EH (cell line): ENCODE measurements around the gene RGS7.
"Not testable (repeated sequence)": the region's sequence is repeated elsewhere in the genome, so short reads cannot be mapped to it uniquely, and the experiment has no call there.

Experiments used
- DNase-seq: peaks from one replicate; pipeline ENCODE4 v3.0.0-alpha.2; 2015; ENCODE audit warnings: low read depth

RGS7 gene

DNA sequence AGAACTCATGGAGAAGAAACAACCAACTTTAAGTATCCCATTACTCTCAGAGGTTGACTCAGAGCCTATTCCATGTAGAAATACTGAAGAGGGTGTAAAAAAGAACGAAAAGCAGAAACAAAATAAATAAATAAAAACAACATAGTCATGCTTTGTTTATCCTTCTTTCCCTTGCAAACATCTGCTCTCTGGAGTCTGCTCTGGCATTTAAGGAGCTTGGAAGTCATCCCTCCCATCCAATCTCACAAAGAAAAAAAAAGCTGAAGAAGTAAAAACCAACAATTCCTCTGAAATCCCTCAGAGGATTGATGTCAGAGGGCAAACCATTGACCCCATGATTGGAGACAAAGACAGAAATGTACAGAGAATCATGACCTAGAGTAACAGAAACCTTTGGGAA is 442.5 kb downstream of the RGS7 start:
- DNase-seq, result peak; percentile 6

DNA sequence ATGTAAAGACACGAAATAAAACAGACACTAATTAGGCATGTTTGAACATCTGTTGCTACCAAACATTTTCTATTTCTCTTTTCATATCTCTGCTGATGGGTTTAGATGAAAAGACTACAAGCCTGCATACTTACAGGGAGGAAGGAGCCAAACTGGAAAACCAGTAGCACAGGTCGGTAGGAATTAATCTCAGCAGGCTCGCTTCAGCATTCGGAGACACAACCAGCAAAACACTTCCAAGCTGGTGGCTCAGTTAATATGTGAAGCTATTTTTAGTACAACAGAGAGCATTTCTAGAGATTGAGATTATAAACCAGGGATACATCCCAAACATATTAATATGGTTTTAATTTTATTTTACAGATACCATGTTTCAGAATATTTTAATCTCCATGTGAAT is 444.2 kb downstream of the RGS7 start:
- DNase-seq, result no peak

DNA sequence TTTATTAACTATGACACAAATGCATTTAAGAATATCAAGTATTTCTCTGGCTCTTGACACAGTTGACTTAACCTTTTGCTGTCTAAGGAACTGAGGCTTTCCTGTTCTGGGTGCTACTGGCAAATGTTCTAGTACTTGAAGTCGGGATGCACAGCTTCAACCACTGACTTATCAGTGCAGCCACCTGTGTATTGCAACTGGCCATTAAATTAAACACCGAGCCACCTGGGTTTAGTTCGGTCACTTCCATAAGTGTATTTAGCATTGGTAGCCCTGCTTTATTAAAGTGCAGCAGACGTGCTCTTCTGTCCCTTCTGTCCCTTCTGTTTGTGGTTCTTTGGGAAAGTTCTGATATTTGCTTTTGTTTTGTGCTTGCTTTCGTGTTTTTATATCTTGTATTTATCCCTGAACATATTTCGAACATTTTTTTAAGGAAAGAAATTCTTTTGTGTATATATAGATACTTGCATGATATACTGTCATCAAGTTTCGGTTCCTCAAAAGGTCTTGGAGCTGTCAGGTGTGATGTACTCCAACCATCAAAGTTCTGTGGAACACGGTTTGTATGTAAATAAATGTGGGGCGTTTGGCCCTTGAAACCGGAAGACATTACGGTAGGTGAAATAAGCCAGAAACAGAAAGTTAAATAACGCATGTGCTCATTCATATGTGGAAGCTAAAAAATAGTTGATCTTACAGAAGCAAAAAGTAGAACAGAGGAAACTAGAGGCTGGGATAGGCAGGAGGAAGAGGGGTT is 447.1 kb downstream of the RGS7 start:
- no peak for DNase-seq

DNA sequence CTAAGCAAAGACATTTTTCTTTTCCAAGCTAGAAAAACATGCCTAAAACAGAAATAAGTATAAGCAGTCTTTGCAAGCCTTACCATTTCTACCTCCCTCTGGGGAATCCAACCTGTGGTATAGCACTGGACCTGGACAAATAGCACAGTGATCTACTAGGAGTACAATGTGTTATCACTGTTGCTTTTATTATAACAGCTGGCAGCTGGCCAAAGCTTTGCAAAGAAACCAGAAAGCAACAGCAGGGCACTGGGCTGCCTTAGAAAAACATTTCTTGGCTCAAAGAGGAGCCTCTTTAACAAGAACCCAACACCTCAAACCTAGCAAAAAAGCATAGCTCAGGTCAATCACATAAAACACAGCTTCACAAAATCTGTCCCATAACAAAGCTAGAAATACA is 450.5 kb downstream of the RGS7 start:
- peak; percentile 22 for DNase-seq

DNA sequence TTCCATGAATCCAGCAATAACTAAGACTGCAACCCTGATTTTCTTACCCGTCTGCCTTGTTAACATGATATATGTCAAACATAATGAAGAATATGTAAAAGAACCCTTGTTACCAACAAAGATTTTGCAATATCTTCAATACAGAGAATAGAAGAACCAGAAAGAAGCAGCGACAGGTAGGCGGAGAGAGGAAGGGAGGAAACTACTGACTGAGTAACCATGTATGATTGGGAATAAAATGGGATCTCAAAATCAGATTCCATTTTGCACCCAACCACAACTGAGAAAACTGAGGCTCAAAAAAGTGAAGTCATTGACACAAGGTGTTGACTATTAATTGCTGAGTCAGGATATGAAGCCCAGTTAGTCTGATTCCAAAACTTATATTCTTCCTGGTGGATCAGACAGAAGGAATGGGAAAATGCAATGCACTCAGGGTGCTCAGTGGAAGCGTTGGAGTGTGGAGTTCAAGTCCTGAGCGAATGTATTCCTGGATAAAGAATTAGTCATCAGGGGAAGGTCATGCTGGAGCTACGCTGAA is 451.7 kb downstream of the RGS7 start:
- no peak for DNase-seq

DNA sequence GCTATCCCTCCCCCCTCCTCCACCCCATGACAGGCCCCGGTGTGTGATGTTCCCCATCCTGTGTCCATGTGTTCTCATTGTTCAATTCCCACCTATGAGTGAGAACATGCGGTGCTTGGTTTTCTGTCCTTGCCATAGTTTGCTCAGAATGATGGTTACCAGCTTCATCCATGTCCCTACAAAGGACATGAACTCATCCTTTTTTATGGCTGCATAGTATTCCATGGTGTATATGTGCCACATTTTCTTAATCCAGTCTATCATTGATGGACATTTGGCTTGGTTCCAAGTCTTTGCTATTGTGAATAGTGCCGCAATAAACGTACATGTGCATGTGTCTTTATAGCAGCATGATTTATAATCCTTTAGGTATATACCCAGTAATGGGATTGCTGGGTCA is 461.6 kb downstream of the RGS7 start:
- DNase-seq, result not testable (repeated sequence)

DNA sequence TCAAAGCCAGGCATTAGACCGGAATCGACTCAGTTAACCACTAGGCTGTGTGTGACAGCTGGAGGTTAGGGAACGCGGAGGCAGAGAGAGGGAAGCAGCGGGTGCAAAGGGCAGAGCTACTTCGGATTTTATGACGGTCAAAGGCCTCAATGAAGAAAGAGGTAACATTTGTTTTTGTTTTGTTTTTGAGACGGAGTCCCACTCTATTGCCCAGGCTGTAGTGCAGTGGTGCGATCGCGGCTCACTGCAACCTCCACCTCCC is 468.3 kb downstream of the RGS7 start:
- no peak for DNase-seq

DNA sequence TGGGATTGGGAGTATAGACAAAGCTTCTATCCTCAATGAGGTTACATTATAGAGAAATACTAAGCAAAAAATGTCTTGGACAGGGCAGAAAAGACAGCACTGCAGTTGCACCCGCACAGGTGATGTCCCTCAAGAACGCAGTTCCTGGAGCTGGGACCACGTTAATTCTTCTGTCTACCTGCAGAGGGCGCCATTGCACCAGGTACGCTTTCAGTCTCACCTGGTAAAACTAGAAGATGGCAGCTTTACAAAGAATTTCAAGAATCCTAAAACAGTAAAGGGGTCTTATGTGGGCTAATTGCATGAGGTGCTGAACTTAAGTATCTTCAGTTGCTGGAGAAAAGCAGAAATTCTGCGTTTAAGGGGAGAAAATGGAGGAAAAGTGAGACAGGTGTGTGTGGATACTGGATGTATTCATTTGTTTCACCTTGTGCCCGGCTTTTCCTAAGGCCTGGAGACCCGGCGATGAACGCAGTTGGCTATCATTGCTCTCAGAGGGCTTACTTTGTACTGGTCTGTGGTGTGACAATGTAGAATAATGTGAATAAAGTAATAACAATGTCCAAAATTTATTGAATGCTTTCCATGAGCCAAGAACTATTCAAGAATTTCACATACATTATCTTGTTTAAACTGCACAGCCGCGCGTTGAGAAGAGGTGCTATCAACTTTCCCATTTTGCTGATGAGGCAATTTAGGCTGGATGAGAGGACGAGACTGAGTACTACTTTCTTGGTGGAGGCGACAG is 468.8 kb downstream of the RGS7 start:
- DNase-seq, result peak; percentile 17

DNA sequence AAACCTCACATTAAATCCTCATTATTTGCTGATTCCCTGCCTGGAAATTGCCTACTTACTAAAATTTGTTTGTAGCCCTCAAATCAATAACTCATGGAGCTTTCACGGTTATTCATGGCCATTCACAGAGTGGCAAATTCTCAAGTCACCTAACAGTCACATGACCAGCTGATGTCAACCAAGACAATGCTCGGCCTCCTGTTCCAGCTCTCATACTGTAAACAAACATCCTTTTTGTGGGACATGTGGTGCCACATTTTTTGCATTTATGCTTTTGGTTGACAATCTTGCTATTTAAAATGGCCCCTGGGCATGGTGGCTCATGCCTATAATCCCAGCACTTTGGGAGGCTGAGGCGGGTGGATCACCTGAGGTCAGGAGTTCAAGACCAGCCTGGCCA is 473.5 kb downstream of the RGS7 start:
- no peak for DNase-seq

DNA sequence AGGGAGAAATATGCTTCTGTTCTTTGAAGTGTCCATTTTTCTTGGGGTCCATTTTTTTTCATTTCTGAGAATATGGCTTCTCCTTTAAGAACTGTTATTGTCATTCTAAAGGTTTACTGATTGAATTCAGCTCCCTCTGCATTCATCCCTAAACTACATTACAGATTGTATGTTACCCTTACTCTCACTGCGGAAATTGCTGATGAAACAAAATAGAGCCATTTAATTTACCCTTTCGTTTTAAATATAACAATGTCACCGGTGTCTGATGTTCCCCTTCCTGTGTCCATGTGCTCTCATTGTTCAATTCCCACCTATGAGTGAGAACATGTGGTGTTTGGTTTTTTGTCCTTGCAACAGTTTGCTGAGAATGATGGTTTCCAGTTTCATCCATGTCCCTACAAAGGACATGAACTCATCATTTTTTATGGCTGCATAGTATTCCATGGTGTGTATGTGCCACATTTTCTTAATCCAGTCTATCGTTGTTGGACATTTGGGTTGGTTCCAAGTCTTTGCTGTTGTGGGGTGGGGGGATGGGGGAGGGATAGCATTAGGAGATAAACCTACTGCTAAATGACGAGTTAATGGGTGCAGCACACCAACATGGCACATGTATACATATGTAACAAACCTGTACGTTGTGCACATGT is 474.2 kb downstream of the RGS7 start:
- not testable (repeated sequence) for DNase-seq

DNA sequence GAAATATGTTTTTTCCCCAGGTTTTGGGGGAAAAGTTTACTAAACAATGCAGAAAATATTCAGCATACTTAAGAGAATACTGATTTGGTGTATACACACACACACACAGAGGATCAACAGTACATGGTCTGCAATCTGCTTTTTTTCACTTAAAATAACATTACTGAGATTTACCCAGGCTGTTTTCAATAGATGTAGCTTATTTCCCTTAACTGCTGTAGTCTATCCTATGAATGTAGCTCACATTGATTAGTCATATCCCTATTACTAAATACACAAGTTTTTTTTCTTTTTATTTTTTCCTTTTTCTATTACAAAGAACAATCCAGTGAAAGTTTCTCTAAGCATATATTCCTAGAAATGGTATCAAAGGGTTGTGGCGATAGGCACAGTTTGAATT is 478.4 kb downstream of the RGS7 start:
- peak; percentile 16 for DNase-seq

DNA sequence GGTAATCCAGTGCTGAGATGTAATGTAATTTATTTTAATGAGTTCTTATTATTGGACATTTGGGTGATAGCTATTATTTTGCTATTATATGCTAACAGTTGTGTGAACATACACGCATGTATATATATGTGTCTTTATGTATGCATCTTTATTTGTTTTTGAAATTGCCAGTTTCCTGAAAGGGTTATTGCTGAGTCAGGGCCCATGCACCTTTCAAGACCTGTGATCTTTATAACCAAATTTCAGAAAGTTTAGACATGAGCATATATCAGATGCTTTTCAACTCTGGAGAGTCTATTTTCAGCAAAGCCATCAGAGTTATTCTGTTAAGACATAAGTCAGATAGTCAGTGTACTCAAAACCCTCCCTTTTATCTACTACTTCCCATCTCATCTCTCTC is 479.4 kb downstream of the RGS7 start:
- DNase-seq, result no peak

DNA sequence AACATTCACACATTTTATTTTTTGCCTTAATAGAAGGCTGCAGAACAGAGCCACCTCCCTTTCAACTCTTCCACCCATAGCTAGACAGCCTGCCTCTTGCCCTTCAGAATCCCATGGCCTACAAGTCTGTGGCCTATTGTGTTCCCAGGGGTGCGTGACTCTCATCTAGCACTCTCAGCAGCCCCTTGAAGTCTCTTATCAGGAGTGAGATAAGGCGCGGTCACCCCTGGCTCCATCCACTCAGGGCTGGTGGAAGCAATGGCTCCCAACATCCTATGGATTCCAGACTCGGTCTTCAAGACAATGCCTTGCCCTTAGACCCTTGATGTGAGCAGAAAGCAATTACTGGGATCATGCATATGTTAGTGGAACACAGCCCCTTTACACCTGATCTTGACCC is 480.9 kb downstream of the RGS7 start:
- DNase-seq, result no peak

DNA sequence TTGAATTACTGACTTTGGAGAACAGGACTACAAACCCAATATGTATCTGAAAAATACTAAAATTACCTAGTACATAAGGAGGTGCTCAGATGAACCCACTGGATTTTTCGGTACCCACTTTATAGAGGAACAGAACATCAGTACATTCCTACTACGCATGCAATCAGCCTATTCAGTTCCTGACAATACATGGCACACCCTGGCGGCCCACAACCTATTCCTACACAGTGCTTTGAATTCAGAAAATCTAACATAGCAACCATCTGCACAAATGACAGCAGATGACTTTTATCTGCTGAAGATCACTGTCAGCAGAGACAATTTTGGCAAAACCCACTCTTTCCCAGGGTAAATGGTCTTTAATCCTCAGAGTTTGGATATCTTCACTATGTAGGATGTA is 487.9 kb downstream of the RGS7 start:
- DNase-seq, result no peak

DNA sequence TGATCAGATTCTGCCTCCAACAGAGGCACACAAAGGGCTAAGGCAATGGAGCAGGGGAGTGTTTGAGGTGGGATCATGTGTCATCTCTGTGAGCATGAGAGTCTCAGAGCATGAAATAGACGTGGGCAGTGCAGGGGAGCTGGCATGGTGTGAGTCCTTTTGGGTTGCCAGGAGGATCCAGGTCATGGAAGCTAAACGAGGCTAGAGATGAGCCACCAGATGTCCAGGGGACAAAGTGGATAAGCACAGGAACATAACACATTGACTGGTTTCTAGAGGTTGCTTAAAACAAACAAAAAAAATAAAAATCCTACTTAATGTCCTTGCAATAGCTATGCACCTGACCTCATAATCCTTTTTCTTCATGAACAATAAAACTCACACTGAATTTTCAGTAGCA is 490.3 kb downstream of the RGS7 start:
- DNase-seq, result no peak

DNA sequence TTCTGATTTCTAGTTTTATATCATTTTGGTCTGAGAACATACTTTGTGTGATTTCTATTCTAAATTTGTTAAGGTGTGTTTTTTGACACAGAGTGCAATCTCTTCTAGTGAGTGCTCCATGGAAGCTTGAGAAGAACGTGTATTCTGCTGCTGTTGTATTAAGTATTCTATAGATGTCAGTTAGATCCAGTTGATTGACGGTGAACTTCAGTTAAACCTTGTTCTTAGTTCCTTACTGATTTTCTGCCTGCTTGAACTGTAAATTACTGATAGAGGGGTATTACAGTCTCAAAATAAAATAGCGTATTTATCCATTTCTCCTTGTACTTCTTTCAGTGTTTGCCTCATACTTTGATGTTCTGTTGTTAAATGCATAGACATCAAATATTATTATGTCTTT is 497.0 kb downstream of the RGS7 start:
- DNase-seq, result no peak

DNA sequence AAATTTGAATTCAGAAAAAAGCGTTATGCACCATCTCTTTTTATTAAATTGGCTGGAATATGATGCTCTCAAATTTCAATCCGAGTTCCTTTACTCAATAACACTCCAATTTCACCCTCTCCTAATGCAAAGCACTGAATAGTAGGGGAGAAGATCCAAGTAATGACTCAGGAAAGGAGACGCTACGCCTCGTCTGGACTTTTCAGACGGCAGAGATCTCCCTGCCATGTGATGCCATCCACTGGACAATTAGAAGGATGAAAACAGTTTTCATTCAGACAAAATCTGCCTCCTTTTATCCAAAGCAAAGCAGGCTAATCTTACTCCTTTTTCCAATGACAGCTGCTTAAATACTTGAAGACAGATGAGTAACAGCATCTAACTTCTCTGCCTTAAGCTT is 502.6 kb downstream of the RGS7 start:
- DNase-seq, result peak; percentile 35

DNA sequence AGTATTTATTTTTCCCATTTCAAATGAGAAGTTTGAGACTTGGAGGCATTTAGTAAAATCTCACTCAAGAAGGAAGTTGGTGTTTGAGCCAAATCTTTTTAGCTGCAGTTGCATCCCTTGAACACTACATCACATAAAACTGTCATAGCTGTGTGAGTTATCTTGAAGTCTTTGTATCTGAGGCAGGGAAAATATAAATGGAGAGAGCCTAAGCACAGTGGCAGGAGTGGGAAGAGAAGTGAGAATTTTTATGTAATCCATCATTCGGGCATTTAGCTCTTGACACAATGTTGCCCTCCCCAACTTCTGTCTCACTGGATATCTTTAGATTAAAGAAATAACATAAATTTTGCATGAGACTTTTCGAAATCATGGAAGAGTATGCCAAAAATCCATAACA is 509.7 kb downstream of the RGS7 start:
- no peak for DNase-seq

DNA sequence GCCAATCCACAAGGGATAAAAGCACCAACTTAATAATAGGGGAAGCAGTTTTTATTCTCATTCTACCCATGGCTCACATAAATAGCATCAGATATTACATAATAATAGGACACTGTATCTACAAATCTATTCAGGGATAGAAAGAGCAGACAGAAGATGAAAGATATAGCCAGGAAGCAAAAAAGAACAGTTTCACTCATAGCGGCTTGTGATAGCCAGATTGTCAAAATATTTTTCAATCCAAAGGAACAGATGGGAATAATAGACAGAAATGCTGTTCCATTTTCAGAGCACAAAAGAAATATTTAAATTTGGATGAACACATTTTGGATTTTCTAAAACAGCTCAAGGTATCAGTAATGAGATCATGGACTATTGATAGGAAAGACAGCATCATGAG is 512.5 kb downstream of the RGS7 start:
- DNase-seq, result no peak

DNA sequence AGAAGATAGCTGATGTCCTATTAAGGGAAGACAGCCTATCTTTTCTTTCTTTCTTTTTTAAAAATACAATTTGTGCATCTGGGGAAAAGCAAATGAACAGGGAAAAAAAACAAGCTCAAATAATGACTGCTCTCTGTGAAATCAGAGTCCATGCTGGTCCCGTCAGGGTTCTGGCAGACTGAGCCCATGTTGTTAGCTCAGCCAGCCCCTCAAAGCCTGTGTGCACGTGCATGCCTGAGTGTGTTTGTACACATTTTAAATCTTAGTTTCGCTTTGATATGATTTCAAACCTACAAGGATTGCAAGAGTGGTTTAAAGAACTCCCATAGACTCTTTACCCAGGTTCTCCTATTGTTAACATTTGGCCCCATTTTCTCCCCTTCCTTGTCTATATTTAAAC is 513.2 kb downstream of the RGS7 start:
- no peak for DNase-seq

DNA sequence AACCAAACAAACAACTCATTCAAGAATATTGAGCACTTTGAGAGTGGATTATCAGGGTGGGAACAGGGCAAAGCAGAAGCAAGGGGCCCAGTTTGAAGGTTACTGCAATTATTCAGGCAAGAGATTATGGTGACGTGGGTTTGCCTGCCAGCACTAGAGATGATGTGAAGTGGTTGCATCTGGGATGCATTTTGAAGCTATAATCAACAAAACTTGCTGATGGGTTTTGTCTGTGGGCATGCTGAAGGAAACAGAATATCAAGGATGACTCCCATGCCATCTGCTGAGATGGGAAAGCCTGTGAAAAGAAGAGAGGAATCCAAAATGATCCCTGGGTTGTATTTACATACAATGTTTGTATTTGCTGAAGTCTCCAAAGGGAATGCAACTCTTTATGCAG is 520.7 kb downstream of the RGS7 start:
- no peak for DNase-seq

DNA sequence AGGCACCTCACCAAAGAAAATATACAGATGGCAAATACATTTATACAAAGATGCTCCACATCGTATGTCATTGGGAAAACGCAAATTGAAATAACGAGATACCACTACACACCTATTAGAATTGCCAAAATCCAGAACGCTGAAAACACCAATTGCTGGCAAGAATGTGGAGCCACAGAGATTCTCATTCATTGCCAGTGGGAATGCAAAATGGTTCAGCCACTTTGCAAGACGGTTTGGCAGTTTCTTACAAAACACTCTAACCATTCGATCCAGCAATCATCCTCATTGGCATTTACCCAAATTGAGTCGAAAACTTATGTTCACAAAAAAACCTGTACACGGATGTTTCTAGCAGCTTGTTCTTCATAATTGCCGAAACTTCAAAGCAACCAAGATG is 521.7 kb downstream of the RGS7 start:
- DNase-seq, result no peak

DNA sequence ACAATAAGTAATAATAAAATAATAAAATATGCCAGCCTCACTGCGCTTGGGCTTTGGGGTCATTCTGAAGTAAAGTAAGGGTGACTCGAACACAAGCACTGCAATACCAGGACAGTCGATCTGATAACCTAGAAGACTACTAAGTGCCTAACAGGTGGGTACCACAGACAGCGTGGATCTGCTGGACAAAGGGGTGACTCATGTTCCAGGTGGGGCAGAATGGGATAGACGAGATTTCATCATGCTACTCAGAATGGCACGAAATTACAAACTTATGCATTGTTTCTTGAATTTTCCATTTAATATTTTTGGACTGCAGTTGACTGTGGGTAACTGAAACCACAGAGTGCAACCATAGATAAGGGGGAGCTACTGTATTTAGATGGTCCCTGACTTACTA is 523.9 kb downstream of the RGS7 start:
- no peak for DNase-seq
